GM13977 (cell line): ENCODE data around the gene MMS19.

Experiments used
- DNase-seq: peaks from one replicate; pipeline ENCODE4 v3.0.0; 2012; ENCODE audit warnings: low spot score
- in situ Hi-C: fragments of 300-500 bp; cut with MboI; formaldehyde crosslinking; loops from one replicate; pipeline ENCODE4 v1.12.0; 2022; ENCODE audit warnings: low sequenced_read_pairs, low pct_unique_long_range_greater_than_20kb, mixed read lengths, inconsistent platforms; ENCODE audit not compliant: unreplicated experiment
- TF ChIP-seq, protein P1 (sequence below): IDR thresholded peaks from 2 replicates; pipeline ENCODE4 v1.5.1; 2012; ENCODE audit warnings: mild to moderate bottlenecking, control low read depth; ENCODE audit not compliant: insufficient read depth; ENCODE audit errors: extremely low read depth, missing control alignments

The MMS19 gene

DNA sequence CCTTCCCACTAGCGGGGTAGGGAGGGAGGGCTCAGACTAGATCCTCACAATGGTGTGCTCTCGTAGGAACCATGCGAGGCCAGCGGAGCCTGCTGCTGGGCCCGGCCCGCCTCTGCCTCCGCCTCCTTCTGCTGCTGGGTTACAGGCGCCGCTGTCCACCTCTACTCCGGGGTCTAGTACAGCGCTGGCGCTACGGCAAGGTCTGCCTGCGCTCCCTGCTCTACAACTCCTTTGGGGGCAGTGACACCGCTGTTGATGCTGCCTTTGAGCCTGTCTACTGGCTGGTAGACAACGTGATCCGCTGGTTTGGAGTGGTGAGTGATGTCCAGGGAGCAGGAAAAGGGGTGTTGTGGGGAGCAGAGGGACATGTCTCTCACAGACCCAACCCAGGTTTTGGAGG lies 46.6 kb downstream of the MMS19 start:
- in situ Hi-C loops: no loop called here
- DNase-seq: no peak
- TF ChIP-seq, protein P1, sequence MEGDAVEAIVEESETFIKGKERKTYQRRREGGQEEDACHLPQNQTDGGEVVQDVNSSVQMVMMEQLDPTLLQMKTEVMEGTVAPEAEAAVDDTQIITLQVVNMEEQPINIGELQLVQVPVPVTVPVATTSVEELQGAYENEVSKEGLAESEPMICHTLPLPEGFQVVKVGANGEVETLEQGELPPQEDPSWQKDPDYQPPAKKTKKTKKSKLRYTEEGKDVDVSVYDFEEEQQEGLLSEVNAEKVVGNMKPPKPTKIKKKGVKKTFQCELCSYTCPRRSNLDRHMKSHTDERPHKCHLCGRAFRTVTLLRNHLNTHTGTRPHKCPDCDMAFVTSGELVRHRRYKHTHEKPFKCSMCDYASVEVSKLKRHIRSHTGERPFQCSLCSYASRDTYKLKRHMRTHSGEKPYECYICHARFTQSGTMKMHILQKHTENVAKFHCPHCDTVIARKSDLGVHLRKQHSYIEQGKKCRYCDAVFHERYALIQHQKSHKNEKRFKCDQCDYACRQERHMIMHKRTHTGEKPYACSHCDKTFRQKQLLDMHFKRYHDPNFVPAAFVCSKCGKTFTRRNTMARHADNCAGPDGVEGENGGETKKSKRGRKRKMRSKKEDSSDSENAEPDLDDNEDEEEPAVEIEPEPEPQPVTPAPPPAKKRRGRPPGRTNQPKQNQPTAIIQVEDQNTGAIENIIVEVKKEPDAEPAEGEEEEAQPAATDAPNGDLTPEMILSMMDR: no peak

DNA sequence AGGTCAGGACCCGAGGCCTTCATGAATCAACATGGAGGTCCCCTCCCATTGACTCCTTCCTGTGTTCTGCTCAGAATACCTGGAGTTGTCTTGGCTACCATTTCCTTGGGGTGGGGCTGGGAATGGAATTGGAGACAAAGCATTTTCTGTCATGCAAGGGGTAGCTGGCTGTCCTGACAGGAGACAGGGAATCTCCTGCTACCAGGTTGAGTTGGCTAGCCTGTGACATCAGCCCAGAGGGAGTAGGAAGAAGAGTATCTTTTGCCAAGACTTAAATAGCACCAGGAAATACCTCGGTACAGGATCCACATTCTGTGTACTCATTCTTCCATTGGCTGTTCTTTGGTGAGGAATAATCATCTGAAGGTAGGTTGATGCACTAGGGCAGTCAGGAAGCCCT lies 47.4 kb downstream of the MMS19 start:
- in situ Hi-C loops: no loop called here

DNA sequence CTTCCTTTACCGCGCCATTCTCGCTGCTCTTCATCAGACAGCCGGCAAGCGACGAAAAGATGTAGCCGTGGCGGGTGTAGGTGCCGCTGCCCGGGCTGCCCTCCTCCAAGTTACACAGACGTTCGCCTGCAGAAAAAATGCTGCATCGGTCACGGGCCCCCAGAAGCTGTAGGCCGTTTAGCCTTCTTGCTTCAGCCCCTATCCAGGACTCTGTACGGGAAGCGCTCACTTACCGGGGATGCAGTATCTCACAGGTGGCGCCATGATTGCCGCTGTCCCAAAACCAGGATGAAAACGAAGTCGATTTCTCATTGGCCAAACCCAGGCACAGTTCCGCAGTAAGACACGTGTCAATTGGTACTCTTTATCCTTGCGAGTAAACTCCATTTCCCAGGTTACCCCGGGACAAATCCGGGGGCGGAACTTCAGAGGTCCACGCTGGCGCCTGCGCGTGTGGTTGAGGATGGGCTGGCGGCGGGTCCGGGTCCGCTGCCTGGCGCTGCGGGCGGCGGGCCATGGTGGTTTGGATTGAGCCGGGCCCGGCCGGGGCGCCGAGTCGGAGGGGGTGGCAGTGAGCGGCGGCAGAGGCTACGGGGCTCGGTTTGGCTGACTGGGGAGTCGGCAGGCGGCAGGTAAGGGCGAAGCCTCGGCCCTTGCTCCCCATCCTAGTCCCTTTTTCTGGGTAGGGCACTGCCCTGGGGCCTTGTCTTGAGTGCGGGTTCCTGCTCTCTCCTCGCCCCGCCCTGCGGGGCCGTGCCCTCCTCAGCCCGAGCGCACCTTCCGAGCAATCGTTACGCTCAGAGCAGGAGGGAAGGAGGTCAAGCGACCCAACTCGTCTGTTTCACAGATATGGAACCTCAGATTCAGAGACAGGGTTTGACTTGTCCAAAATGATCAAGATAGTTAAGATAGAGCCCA lies 52.2 kb downstream of the MMS19 start, which contains the start of the genes EXOSC1 and ZDHHC16:
Gene EXOSC1 (minus strand): TSS at position 285 of the 918 bp plus-strand sequence. CDS start 21 bp downstream, at position 264.
Gene ZDHHC16 (plus strand): TSS at position 454 of the 918 bp plus-strand sequence. CDS start 5,501 bp downstream, outside the sequence.
- peak; percentile 98 for DNase-seq
- in situ Hi-C loops: no loop called here
- TF ChIP-seq, protein P1: no peak

More for the DNA sequence above, 47.4 kb downstream of the MMS19 start:
- no peak for DNase-seq
- TF ChIP-seq, protein P1: no peak

DNA sequence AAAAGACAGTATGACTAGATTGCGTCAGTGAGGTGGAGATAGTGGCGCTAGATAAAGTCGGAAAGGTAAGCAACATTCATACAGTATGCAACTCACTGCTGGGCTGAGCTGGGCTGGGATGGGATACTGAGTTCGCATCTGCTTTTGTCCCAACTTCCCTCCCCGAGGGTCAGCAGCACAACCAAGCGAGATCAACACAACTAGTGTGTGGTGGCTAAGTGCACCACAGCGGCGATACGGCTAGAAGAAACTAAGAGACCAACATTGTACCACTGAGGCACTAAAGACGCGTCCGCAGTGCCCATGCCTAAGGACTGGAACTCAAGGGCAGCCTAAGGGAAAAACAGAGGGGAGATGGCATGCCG lies 52.9 kb downstream of the MMS19 start:
- TF ChIP-seq, protein P1: no peak
- in situ Hi-C loops: no loop called here

GRCh38 chr10:97444212-97444611 lies 54.0 kb downstream of the MMS19 start:
- no peak for DNase-seq
- TF ChIP-seq, protein P1: no peak
- in situ Hi-C loops: no loop called here

More for the DNA sequence above, 52.9 kb downstream of the MMS19 start:
- no peak for DNase-seq

DNA sequence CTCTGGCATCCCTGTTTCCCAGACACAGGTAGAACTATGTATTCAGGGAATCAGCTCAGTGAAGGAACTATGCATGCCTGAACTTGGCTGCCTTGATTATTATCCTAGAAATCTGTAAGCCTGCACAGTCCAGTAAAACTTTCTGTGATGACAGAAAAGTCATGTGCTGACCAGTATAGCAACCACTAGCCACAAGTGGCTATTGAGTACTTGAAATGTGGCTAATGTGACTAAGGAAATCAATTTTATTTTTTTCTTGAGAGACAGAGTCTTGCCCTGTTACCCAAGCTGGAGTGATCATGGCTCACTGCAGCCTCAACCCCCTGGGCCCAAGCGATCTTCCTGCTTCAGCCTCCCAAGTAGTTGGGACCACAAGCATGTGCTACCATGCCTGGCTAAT lies 55.9 kb downstream of the MMS19 start:
- in situ Hi-C loops: no loop called here
- no peak for DNase-seq

More for the DNA sequence above, 55.9 kb downstream of the MMS19 start:
- TF ChIP-seq, protein P1: no peak
